GM21526 (cell line): ENCODE results near the gene KCNK1.
"Not testable (repeated sequence)": the region's sequence is repeated elsewhere in the genome, so short reads cannot be mapped to it uniquely, and the experiment has no call there.

Experiments used
- ATAC-seq: cut with Tn5 transposase; IDR thresholded peaks from one replicate; pipeline ENCODE4 v1.9.1; 2021; ENCODE audit warnings: moderate library complexity; ENCODE audit not compliant: unreplicated experiment, low FRiP score

KCNK1 gene

GRCh38 chr1:233607252-233608119 lies 6.4 kb upstream of the KCNK1 start:
- peak; percentile 74 for ATAC-seq

- no peak for ATAC-seq
These were observed 4.9 kb upstream of the KCNK1 start for GRCh38 chr1:233608988-233609387.

- ATAC-seq: no peak
These were observed 4.0 kb upstream of the KCNK1 start for GRCh38 chr1:233609926-233610325.

- ATAC-seq: no peak
These were observed 3.3 kb upstream of the KCNK1 start for GRCh38 chr1:233610628-233611027.

GRCh38 chr1:233611363-233611762 lies 2.5 kb upstream of the KCNK1 start:
- not testable (repeated sequence) for ATAC-seq

GRCh38 chr1:233614173-233614742 lies 352 bp downstream of the KCNK1 start:
- ATAC-seq: peak; percentile 40

GRCh38 chr1:233614743-233615521 lies 1.0 kb downstream of the KCNK1 start:
- peak; percentile 67 for ATAC-seq

- ATAC-seq: no peak
These were observed 1.7 kb downstream of the KCNK1 start for GRCh38 chr1:233615571-233615970.

GRCh38 chr1:233617025-233617424 lies 3.1 kb downstream of the KCNK1 start:
- ATAC-seq: no peak

GRCh38 chr1:233619414-233619813 lies 5.5 kb downstream of the KCNK1 start:
- not testable (repeated sequence) for ATAC-seq

- peak; percentile 91 for ATAC-seq
These were observed 6.2 kb downstream of the KCNK1 start for GRCh38 chr1:233620065-233620464.

GRCh38 chr1:233621923-233622322 lies 8.0 kb downstream of the KCNK1 start:
- no peak for ATAC-seq

- no peak for ATAC-seq
These were observed 10.4 kb downstream of the KCNK1 start for GRCh38 chr1:233624289-233624688.

GRCh38 chr1:233625087-233625486 lies 11.2 kb downstream of the KCNK1 start:
- no peak for ATAC-seq

- ATAC-seq: no peak
These were observed 11.6 kb downstream of the KCNK1 start for GRCh38 chr1:233625510-233625981.

GRCh38 chr1:233627376-233627775 lies 13.5 kb downstream of the KCNK1 start:
- ATAC-seq: no peak

GRCh38 chr1:233627823-233628222 lies 13.9 kb downstream of the KCNK1 start:
- ATAC-seq: peak; percentile 82

GRCh38 chr1:233629305-233629935 lies 15.5 kb downstream of the KCNK1 start:
- no peak for ATAC-seq

GRCh38 chr1:233631810-233632405 lies 18.0 kb downstream of the KCNK1 start:
- ATAC-seq: no peak

- no peak for ATAC-seq
These were observed 18.5 kb downstream of the KCNK1 start for GRCh38 chr1:233632436-233632835.
